ENCODE results near the gene ZBP1. TPM values are rescaled to one million over a fixed set of nuclear protein-coding genes. Genes with fewer than 3 reads are reported as not detected.

ZBP1 gene
- total RNA-seq, 1 donor from 2014 or later: not detected

DNA sequence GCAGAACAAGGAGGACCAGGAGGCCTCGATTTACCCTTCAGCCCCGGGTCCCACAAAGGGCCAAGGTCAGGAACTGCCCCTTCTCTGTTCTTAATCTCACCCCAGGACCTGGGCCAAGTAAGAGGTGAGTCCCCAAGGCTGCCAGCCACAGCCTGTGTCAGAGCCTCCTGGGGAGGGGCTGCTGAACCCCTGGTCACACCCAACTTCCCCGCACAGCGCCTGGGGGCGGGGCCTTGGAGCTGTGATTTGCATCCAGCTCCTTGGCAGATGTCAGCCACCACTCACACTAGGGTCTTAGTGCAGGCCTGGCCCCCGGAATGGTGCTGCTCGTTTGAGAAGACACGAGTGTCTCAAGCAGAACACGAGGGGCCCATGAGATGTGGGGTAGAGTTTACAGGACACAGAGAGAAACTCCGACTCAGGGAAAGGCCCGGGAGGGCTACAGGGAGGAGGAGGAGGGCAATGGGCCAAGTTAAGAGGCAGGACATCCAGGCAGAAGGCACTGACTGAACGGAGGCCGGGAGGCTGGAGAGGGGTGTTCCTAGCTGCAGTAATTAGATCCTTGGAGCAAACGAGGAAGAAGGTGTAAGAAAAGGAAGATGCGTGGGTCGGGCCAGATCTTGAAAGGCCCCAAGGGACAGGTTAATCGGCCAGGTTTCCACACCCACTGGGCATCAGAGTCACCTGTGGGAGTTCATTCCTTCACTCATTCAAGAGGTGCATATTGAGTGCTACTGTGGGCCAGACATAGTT lies 26.9 kb downstream of the ZBP1 start:
- H3K27ac ChIP-seq (replicated peaks): no peak overlapping the region
- H3K36me3 ChIP-seq: no peaks in the 10 kb centered on the region
- TF ChIP-seq, protein P1, sequence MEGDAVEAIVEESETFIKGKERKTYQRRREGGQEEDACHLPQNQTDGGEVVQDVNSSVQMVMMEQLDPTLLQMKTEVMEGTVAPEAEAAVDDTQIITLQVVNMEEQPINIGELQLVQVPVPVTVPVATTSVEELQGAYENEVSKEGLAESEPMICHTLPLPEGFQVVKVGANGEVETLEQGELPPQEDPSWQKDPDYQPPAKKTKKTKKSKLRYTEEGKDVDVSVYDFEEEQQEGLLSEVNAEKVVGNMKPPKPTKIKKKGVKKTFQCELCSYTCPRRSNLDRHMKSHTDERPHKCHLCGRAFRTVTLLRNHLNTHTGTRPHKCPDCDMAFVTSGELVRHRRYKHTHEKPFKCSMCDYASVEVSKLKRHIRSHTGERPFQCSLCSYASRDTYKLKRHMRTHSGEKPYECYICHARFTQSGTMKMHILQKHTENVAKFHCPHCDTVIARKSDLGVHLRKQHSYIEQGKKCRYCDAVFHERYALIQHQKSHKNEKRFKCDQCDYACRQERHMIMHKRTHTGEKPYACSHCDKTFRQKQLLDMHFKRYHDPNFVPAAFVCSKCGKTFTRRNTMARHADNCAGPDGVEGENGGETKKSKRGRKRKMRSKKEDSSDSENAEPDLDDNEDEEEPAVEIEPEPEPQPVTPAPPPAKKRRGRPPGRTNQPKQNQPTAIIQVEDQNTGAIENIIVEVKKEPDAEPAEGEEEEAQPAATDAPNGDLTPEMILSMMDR (IDR thresholded peaks at IDR 0.05; ENCODE audit: borderline replicate concordance): no peak
- DNase-seq: no peak
- no peaks in the 10 kb centered on the region for H3K9me3 ChIP-seq (replicated peaks)
- peaks cover 34% of the 10 kb centered on the region for H3K27me3 ChIP-seq (ENCODE audit: low read depth)
- intact Hi-C loops (cut with micrococcal nuclease): no loop called here
- H3K4me1 ChIP-seq: peaks cover 8% of the 10 kb centered on the region
- no peak overlapping the region for H3K4me3 ChIP-seq

DNA sequence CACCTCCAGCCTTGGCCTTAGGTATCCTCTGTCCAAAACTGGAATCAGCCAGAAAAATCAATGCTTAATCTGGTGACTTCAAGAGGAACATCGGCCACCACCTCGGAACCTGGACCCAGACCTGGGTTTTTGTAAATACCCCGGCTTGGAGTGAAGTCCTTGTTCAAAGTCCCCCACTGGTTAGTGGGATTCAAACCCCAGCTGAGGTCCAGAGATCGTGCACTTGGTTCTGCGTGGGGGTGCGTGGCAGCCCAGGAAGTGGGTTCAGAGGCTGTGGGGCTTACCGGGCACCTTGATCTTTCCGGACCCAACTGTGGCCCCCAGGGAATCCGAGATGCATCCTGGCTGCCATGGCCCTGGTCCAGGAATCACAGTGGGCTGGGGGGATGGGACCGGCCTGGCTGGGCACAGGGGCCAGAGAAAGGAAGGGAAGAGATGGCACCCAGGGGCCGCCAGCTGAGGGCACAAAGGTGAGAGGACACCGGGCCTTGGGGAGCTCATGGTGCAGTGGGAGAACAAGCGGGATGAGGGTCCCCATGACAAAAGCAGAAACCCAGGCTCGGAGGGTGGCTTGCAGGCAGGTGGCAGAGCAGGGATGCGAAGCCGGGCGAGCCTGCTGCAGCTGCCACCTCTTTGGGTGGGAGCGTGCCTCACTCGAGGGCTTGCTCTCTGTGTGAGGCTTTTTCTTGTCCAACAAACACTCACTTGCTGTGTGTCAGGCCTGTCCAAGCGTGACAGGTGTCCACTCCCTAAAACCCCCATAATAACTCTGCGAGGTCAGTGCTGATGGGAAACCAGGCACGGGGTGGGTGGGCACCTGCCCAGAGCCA lies 27.7 kb downstream of the ZBP1 start:
- TF ChIP-seq, protein P1 (IDR thresholded peaks at IDR 0.05; ENCODE audit: borderline replicate concordance): no peak
- DNase-seq: no peak
- intact Hi-C loops (cut with micrococcal nuclease): no loop called here

DNA sequence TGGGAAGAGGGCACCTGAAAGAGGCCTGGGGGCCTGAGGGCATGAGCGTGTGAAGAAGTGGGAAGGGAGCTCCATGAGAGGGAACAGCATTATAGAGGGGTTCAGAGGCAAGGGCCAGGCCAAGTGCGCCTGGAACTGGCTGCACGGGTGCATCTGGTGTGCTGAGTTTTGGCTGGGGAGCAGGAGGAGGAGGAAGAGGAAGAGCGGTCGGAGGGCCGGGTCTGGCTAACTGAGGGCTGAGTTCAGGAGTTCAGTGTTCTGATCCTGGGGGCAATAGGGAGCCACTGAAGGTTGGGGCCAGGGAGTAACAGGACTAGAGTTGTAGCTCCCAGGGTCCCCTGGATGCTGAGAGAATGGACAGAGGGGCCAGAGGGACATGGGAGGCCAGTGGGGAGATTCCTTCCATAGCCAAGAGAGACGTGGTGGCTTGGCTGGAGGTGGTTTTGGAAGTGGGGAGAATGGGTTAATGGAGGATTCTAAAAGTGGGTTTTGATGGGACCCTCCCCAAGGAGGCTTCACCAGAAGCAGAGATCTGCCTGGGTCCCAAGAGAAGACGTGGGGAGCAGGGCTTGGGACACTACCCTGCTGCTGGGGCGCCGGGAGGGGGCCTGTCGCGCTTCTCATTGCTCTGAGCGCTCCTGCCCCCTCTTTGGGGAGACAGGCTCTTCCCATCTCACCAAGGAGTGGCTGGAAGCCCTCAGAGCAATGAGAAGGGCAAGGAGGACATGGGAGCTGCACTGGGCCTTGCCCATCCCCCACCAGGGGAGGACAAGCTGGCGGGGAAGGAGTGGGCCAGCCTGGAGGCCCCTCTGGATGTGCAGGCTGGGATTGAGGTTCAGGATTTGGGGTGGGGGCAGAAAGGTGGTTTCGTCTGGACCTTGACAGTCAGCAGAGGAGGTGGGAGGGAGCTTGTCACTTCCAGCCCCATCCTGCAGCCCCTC lies 28.7 kb downstream of the ZBP1 start:
- H3K4me1 ChIP-seq: peaks cover under 1% of the 10 kb centered on the region
- TF ChIP-seq, protein P1 (IDR thresholded peaks at IDR 0.05; ENCODE audit: borderline replicate concordance): no peak
- H3K36me3 ChIP-seq: no peaks in the 10 kb centered on the region
- H3K27me3 ChIP-seq (ENCODE audit: low read depth): peaks cover 47% of the 10 kb centered on the region
- intact Hi-C loops (cut with micrococcal nuclease): no loop called here
- peaks cover 10% of the 10 kb centered on the region for H3K9me3 ChIP-seq (replicated peaks)
- no peak for DNase-seq
- H3K4me3 ChIP-seq: no peak overlapping the region
- no peak overlapping the region for H3K27ac ChIP-seq (replicated peaks)

More for the DNA sequence above, 27.7 kb downstream of the ZBP1 start:
- peaks cover 41% of the 10 kb centered on the region for H3K27me3 ChIP-seq (ENCODE audit: low read depth)
- H3K9me3 ChIP-seq (replicated peaks): peaks cover 6% of the 10 kb centered on the region
- no peak overlapping the region for H3K4me3 ChIP-seq
- H3K36me3 ChIP-seq: no peaks in the 10 kb centered on the region
- H3K27ac ChIP-seq (replicated peaks): no peak overlapping the region
- peaks cover 8% of the 10 kb centered on the region for H3K4me1 ChIP-seq

DNA sequence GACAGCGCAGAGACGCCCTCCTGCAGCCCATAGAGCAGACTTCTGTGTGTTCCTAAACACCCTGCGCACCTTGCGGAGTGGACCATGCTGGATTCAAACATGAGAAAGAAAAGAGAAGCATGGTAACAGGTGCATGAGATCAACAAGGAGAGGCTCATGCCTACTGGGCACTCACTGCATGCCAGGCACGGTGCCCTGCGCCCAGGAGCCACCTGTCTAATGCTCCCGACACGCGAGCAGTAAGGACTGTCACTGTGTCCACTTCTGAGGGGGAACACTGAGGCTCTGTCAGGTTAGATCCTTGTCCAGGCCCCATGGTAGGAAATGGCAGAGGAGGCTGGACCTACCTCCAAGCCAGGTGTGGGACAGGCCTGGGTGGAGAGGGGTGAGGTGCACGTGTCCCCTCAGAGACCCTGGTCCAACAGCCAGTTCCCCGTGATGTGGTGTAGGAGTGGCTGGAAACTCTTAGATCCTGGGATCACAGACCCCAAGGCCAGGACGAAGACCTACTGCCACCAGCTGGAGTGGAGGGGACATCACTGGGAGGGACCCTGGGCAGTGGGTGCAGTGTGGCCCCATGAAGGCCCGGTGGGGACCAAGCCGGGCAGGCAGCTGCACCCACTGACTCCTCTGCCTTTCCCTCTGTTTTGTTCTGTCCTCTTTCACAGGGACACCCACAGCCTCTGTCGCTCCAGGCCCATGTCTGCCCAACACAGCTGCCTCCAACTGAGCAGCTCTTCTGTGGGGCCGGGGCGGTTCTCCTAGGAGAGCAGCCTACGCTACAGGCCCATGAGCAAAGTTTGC lies 29.5 kb downstream of the ZBP1 start:
- H3K27me3 ChIP-seq (ENCODE audit: low read depth): peaks cover 51% of the 10 kb centered on the region
- no peak for DNase-seq
- no peaks in the 10 kb centered on the region for H3K36me3 ChIP-seq
- H3K4me1 ChIP-seq: no peaks in the 10 kb centered on the region
- peaks cover 10% of the 10 kb centered on the region for H3K9me3 ChIP-seq (replicated peaks)
- intact Hi-C loops (cut with micrococcal nuclease): no loop called here
- H3K4me3 ChIP-seq: no peak overlapping the region
- no peak overlapping the region for H3K27ac ChIP-seq (replicated peaks)
- TF ChIP-seq, protein P1 (IDR thresholded peaks at IDR 0.05; ENCODE audit: borderline replicate concordance): no peak
